Stimulated activated CD4-positive, alpha-beta T cell treated with anti-CD3 and anti-CD28 coated beads, Interleukin-15, amount 100 ng/mL, for 48 hours (primary cell): ENCODE results near the gene TBX20.
"Not testable (repeated sequence)": the region's sequence is repeated elsewhere in the genome, so short reads cannot be mapped to it uniquely, and the experiment has no call there.

Experiments
- DNase-seq, 2 donors: peaks; one replicate each; pipeline ENCODE4 v3.0.0-alpha.2; 2020; ENCODE audit warnings: low read depth in 2 of 2

Gene TBX20

GRCh38 chr7:35161059-35161740, 92.7 kb downstream of the TBX20 start:
- DNase-seq, result not testable (repeated sequence)
